ENCODE data around the gene GFPT2. TPM values are rescaled to one million over a fixed set of nuclear protein-coding genes. Genes with fewer than 3 reads are reported as not detected.

Gene GFPT2
- total RNA-seq, 2 donors from 2014 or later, result 0.36 to 0.45 TPM

DNA sequence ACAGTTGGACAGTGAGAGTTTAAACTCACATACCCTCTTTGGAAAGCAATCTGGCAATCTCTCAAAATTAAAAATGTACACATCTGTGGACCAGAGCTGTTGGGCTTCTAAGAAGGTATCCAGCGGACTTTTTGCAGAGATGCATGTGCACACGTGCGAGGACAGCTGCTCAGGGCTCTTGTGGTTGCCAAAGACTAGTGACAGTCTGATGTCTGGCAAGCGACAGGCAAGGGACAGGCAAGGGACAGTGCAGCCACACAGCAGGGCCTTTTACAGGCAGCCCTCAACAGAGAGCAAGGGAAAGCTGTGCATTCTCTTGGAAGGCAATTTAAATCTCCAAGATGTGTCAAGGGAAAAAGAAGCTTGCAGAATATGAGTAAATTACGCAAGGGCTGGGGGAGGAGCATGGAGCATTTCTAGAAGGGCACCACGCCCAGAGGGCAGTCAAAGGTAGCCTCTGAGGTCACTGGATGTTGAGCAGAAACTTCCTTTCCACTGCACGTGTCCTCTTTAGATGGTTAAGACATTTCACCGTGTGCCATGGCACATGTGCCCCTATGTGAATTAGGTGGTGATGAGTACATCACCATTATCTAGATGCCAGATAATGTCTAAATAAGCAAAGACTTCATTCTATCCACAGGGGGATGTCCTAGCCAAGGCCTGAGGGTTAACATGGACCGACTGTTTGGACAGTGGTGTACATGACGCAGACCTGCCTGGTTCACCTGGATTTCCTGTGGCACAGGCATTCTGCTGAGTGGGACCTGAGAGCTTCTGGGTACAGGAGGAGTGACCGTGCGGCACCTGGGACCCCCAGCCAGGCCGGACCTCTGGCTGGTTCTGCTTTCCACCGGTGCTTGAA, 9.1 kb downstream of the GFPT2 start:
- no peak overlapping the region for H3K27ac Mint-ChIP-seq
- ATAC-seq (no peak), DNase-seq (ENCODE audit: low spot score in 2 of 2) (no peak)
- H3K9me3 Mint-ChIP-seq, result no peaks in the 10 kb centered on the region
- H3K36me3 Mint-ChIP-seq, result no peaks in the 10 kb centered on the region

GRCh38 chr5:180343110-180343830, 9.9 kb downstream of the GFPT2 start:
- H3K9me3 Mint-ChIP-seq, result no peaks in the 10 kb centered on the region
- no peak for DNase-seq (ENCODE audit: low spot score in 2 of 2)
- H3K27ac Mint-ChIP-seq, result no peak overlapping the region
- H3K36me3 Mint-ChIP-seq, result no peaks in the 10 kb centered on the region
- ATAC-seq, result no peak

DNA sequence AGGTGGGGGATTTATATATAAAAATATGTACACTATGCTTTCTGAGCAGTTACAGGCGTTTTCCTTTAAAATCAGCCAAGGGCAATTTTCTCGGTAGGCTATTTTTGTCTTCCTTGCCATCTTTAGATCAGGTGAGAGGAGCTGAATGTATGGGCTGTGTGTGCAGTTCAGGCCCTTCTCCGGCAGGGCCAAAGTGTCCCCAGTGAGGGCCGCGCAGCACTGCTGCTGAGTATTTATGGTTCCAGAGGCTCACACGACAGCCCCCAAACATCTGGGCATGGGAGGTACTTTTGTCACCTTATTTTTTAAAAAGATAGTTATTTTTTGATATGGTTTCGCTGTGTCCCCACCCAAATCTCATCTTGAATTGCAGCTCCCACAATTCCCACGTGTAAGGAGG, 11.5 kb downstream of the GFPT2 start:
- ATAC-seq (no peak), DNase-seq (ENCODE audit: low spot score in 2 of 2) (no peak)
- Mint-ChIP-seq H3K36me3 (no peaks in the 10 kb centered on the region), H3K27ac (no peak overlapping the region), H3K9me3 (no peaks in the 10 kb centered on the region)

GRCh38 chr5:180340856-180341255, 12.3 kb downstream of the GFPT2 start:
- Mint-ChIP-seq H3K9me3 (no peaks in the 10 kb centered on the region), H3K36me3 (no peaks in the 10 kb centered on the region), H3K27ac (no peak overlapping the region)
- ATAC-seq (no peak), DNase-seq (ENCODE audit: low spot score in 2 of 2) (no peak)

DNA sequence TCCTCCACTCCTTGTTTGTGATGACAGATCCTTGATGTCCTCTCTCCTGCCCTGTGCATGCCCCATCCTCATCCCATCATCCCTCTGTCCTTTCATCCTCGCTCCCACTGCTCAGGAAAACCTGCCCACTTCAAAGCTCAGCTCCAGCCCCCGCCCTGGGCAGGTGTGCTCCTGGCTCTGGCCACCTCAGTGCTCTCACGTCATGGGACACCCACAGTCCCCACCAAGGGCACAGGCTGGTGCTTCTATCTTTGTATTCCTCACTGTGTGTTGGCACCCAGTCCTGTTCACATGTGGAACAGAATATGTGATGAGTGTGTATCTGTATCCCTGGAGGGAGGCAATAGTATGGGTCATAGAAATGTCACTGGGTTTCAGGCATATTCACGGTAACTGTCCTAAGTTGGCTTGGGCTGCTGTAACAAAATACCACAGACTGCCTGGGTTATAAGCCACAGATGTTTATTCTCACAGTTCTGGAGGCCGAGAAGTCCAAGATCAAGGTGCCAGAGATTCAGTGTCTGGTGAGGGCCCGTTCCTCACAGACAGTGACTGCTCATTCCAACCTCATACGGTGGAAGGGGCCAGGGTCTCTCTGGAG, 13.5 kb downstream of the GFPT2 start:
- ATAC-seq (no peak), DNase-seq (ENCODE audit: low spot score in 2 of 2) (no peak)
- H3K27ac Mint-ChIP-seq, result no peak overlapping the region
- no peaks in the 10 kb centered on the region for H3K9me3 Mint-ChIP-seq
- H3K36me3 Mint-ChIP-seq, result no peaks in the 10 kb centered on the region

- Mint-ChIP-seq H3K9me3 (no peaks in the 10 kb centered on the region), H3K27ac (no peak overlapping the region), H3K36me3 (no peaks in the 10 kb centered on the region)
- ATAC-seq (no peak), DNase-seq (ENCODE audit: low spot score in 2 of 2) (no peak)
Observed at GRCh38 chr5:180338001-180338707, 15.0 kb downstream of the GFPT2 start.

DNA sequence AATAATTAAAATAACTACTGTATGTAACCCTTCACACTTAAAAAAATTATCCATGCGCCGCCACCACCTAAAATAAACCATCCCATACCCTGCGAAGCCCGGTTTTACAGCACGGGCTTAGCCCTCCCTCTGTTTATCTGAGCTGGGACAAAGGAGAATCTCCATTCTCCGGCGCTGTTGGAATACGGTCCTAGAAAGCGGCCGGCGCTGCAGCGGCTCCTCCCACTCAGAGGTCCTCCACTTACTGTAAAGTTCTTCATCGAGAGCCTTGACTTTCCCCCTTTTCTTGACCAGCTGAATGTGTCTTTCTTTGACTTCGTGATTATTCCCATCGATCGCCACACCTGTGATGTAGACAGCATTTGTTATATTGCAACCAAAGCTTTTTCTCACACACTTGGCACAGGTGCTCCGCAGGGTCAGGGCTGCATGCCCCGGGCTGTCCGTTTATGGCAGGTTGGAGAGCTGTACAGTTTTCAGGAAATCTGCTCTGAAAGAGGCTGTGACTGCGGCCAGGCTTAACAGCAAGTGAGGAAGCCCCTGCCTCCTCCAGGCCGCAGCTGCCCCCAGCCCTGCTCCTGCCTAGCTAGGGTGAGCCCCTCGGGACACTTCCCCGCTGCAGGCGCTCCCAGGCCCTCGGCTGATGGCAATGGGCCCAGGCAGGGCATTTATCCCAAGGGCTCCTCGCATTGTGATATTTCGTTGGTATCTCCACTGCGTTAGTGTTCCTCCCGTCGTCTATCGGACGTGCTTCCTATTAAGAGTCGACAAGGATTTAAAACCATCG, 16.7 kb downstream of the GFPT2 start:
- DNase-seq (ENCODE audit: low spot score in 2 of 2) (no peak), ATAC-seq (no peak)
- H3K9me3 Mint-ChIP-seq, result no peaks in the 10 kb centered on the region
- H3K36me3 Mint-ChIP-seq, result no peaks in the 10 kb centered on the region
- H3K27ac Mint-ChIP-seq, result no peak overlapping the region

GRCh38 chr5:180335614-180336233, 17.4 kb downstream of the GFPT2 start:
- Mint-ChIP-seq H3K9me3 (no peaks in the 10 kb centered on the region), H3K36me3 (no peaks in the 10 kb centered on the region), H3K27ac (no peak overlapping the region)
- ATAC-seq (no peak), DNase-seq (ENCODE audit: low spot score in 2 of 2) (no peak)

GRCh38 chr5:180334751-180335613, 18.2 kb downstream of the GFPT2 start:
- Mint-ChIP-seq H3K9me3 (no peaks in the 10 kb centered on the region), H3K27ac (no peak overlapping the region), H3K36me3 (no peaks in the 10 kb centered on the region)
- no peak for DNase-seq (ENCODE audit: low spot score in 2 of 2)
- no peak for ATAC-seq

DNA sequence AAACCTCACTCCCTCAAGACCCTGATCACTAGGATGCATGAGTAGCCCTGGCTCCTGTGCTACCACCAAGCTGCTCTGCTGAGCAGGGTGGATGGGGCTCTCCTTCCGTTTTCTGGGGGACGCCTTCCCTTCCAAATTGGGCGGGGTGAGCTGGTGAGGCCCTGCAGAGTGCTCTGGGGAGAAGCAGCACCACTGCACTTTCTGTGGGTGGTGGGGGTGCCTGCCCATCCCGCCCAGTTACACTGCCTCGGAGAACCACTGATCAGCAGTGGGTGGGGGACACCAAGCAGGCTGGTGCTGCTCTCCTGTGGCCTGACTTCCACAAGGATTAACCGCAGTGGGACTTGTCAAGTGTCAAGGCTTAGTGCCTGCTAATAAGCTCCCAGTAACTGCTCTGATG, 19.0 kb downstream of the GFPT2 start:
- H3K36me3 Mint-ChIP-seq, result no peaks in the 10 kb centered on the region
- ATAC-seq (no peak), DNase-seq (ENCODE audit: low spot score in 2 of 2) (no peak)
- no peak overlapping the region for H3K27ac Mint-ChIP-seq
- H3K9me3 Mint-ChIP-seq, result no peaks in the 10 kb centered on the region

GRCh38 chr5:180333661-180334060, 19.5 kb downstream of the GFPT2 start:
- ATAC-seq, result no peak
- H3K9me3 Mint-ChIP-seq, result no peaks in the 10 kb centered on the region
- H3K36me3 Mint-ChIP-seq, result no peaks in the 10 kb centered on the region
- H3K27ac Mint-ChIP-seq, result no peak overlapping the region
- DNase-seq (ENCODE audit: low spot score in 2 of 2), result no peak

DNA sequence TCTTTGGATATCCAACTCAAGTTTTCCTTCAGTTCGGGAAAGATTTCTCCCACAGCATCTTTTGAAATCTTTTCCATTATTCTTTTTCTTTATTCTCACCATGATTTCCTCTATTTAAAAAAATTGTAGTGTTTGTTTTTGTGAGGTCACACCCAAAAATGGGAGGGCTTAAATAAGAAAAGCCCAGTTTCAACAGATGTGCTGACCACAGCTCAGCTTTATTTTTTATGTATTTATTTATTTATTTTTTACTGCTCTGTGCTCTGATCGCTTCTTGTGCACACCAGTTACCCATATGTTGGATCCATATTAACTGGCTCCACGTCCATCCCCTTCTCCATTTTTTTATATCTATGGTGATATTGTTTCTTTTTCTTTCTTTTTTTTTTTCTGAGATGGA, 20.3 kb downstream of the GFPT2 start:
- DNase-seq (ENCODE audit: low spot score in 2 of 2) (no peak), ATAC-seq (no peak)
- no peaks in the 10 kb centered on the region for H3K9me3 Mint-ChIP-seq
- H3K36me3 Mint-ChIP-seq, result no peaks in the 10 kb centered on the region
- H3K27ac Mint-ChIP-seq, result no peak overlapping the region

GRCh38 chr5:180332051-180332517, 21.1 kb downstream of the GFPT2 start:
- no peaks in the 10 kb centered on the region for H3K36me3 Mint-ChIP-seq
- DNase-seq (ENCODE audit: low spot score in 2 of 2), result no peak
- no peak overlapping the region for H3K27ac Mint-ChIP-seq
- ATAC-seq, result no peak
- H3K9me3 Mint-ChIP-seq, result no peaks in the 10 kb centered on the region

- Mint-ChIP-seq H3K9me3 (no peaks in the 10 kb centered on the region), H3K36me3 (no peaks in the 10 kb centered on the region), H3K27ac (no peak overlapping the region)
- ATAC-seq (no peak), DNase-seq (ENCODE audit: low spot score in 2 of 2) (no peak)
Observed at GRCh38 chr5:180331647-180331950, 21.5 kb downstream of the GFPT2 start.

Data from activated naive CD4-positive, alpha-beta T cell treated with anti-CD3 and anti-CD28 coated beads, Interleukin-2, amount 50 U/mL, for 72 hours (primary cell).